Hippocampal formation (tissue), 2 donors: ENCODE data around the gene TASOR2.

Source experiments
- DNase-seq, 2 donors: peaks; one replicate each; lab custom pipeline; 2025; lab: John Stamatoyannopoulos, UW

Gene TASOR2

DNA sequence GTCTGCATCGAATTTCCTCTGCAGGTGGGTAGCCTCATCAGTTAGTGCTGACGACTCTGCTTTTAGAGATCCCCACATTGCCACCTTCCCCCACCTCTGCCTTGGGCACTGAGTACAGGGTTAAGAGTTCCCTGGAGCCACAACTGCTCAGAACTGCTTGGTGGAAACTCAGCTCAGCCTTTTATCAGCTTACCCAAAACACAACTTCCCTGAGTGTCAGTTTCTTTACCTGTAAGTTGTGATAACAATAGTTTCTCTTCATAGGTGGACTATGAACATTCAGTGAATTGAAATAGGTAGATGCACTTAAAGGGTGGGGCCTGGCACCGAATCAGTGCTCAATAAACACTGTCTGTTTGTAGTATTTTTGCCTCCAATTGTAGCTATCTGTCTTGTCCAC, 29.5 kb upstream of the TASOR2 start:
- no peak for DNase-seq

DNA sequence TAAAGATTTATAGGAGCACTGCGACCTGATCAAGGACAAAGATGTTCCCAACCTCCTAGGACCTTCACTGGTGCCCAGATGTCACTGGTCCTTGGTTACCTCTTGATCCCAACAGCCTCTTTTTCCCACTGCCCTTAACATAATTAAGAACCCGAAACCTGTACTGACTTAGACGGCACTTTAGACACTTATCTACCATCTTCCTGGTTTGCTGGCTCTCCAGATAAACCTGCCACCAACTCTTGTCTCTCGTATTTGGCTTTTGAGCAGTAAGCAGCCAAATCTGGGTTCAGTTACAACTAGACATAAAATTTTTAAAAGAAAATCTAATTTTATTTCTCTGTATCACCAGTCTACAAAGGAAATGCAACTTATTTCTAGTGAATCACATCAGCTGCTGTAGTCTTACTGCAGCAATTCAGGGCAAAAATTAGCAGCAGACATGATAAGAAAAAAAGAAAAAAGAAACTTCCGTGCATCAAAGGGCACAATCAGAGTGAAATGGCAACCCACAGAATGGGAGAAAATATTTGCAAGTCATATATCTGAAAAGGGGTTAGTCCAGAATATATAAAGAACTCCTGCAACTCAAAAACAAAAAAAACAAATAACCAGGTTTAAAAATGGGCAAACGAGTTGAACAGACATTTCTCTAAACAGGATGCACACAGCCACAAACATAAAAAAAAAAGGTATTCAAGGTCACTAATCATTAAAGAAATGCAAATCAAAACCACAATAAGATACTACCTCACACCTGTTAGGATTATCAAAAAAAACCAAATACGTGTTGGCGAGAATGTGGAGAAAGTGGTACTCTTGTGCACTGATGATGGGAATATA, 27.7 kb upstream of the TASOR2 start:
- DNase-seq: no peak

DNA sequence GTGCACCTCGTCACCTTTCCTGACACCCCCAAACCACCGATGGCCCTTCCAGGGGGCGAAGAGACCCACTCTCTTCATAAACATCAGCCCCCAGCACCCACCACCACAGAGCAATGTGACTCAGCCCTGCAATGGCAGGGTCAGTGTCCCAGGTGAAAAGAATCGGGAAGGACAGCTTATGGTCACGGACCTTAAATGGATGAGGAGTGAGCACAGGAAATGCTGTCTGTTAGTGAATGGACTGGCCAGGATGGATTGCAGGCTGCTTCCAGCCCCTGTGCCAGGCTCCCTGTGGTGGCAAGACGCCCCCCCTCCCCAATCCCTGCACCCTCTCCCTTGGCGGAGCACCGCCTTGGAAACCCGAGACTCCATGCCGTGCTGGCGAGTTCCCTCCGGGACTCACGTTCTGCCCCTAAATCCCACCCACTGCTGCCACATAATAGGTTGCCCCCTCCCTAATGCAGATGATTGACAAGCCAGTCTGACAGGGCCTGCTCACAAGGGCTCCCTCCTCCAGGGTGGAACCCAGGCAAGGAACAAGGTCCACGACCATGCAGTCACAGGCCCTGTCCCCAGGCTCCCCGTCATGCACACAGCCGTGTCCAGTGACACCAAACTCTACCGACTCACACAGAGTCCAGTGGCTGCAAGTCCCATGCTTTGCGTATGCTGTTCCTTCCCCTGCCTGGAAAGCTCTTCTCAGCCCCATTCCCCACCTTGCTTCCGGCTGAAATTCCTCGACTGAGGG, 25.6 kb upstream of the TASOR2 start:
- DNase-seq: no peak

DNA sequence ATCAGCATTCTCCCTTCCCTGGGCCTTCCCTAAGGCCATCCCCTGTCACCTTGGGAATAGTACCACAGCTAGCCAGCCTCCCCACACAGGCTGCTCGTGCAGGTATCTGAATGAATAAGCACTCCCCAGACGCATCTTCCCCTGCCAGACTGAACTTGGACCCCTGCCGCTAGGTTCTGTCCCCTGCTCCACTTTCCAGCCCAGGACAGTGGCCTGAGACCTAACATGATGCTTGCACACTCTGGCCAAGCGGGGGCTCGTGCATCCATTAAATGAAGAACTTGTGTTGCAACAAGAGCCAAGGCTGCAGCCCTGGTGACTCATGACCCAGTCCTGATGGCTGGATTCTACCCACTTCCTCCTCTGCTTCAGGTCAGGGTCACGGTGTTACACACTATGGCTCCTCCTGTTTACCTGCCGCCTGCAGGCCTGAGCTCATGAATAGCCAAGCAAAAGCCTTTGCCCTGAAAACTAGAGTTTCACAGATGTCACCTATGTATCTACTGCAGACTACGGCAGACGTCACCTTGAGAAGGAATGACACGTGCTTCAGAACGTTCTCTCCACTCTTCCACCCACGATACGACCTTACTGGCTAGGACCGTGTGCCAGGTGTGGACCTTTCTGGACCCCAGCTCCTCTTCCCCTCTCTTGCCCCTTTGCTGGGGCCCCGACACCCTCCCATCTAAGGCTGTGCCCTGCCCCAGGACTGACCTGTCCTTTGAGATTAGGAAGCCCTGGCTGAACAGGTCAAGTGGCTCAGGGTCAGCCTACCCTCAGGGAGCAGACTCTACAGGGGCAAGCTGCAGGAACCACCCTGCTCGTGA, 24.7 kb upstream of the TASOR2 start:
- no peak for DNase-seq

DNA sequence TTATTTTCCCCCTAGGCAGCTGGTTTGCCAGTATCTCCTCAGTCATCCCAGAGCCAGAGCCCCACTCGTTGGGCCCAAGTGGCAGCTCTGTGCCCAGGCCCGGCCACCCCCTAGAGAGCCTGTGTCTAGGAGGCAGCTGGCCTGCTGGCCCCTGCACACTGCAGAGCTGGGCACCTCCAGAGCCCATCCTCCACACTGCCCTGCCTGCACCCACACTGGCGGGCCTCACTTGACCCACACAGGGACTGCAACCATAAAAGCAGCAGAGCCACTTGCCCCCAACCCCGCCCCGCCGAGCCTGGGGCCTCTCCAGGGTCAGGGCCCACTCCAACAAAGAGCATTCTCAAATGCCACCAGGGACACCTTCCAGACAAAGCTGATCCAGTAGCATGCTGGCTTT, 23.6 kb upstream of the TASOR2 start:
- DNase-seq: no peak

DNA sequence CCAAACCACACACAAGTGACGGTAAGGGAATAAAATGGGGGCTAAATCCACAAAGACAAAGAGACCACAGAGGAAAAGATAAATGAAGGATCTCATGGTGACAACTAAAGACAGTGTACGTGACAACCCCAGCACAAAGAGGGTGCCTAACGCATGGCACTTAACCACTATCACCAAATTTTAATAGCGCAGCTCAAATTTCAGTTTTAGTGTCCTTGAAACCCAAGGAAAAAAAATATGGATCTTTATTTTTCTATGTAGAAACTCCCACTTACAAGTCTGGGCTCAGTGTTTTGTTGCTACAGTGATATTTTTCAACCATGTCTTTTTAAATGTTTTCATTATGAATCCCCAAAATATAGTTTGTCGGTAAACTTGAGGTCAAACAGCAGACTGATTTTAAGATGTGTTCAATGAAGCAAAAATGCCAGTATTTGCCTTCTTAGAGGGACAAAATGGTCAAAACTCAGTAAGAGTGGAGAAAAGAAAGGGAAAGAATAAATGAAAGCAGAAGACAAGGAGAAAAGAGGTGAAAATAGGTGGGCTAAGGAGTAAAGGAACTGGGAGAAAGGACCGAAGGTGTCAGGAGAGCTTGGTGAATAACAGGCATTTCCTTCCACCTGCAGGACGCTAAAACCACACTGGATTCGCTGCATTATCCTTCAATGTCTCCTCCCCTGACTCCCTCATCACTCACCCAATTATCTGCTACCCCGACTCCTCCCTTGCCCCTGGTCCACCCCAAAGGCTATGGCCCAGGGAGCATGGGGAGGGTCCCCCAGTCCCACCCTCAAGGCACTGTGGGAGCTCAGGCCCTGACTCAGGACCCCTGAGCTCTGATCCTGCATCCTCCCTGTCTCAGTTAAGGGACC, 21.7 kb upstream of the TASOR2 start:
- DNase-seq: no peak

DNA sequence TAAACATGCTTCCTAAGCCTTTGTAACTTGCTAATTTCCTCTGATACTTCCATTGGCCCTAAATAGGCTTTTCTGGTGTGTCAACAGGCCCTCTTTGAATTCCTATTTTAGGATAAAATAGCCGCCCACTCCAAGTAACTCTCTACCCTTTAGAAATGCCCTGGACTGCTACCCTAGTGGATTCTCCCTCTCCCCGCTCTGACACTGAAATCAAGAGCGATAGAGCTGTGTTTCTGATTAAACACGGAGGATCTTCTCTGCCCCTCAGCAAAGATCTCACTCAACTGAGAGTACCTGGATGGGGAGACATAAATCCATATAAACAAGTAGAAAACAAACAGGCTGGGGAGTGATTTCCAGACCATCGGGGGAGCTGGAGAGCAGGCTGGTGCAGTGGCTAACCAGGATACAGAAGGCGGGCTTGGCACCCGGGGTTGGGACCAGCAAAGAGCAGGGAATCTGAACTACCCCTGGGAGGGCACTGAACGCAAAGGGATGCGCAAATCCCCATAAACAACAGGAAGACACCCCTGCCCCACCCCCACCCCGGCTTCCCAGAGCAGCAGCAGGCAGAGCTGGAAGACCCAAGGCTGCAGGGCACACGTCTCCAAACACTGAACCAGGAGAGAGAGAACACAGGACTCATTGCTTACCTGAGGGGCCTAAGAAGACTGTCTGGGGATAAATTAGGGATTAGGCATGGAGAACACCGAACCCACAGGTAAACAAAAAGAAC, 20.8 kb upstream of the TASOR2 start:
- DNase-seq: no peak

DNA sequence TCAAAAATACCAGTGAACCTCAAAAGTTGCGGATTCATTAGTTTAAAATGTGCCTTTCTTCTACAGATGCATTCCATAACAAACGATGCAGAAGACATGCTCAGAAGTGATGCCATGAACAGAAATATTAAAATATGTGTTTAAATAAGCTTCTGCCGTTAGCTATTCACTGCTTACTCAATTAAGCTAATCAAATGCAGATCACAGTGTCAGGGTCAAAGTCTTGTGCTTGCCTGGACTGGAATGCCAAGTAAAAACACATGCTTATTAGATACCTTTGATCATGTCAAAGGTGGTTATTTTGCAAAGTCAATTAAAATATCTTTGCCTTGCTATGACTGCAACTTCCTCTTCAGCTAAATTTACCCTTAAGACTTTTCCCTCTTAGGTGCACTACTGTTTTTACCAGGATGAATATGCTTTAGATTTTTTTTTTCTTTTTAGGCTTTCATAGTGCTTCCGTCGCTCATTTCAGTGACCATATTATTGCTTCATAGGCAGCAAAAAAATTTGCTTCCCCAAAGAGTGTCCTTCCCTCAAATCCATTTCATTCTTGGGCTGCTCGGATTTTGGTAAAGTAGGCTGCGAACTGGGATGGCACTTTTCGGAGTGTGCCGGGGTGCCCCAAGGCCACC, 19.1 kb upstream of the TASOR2 start:
- DNase-seq: no peak

DNA sequence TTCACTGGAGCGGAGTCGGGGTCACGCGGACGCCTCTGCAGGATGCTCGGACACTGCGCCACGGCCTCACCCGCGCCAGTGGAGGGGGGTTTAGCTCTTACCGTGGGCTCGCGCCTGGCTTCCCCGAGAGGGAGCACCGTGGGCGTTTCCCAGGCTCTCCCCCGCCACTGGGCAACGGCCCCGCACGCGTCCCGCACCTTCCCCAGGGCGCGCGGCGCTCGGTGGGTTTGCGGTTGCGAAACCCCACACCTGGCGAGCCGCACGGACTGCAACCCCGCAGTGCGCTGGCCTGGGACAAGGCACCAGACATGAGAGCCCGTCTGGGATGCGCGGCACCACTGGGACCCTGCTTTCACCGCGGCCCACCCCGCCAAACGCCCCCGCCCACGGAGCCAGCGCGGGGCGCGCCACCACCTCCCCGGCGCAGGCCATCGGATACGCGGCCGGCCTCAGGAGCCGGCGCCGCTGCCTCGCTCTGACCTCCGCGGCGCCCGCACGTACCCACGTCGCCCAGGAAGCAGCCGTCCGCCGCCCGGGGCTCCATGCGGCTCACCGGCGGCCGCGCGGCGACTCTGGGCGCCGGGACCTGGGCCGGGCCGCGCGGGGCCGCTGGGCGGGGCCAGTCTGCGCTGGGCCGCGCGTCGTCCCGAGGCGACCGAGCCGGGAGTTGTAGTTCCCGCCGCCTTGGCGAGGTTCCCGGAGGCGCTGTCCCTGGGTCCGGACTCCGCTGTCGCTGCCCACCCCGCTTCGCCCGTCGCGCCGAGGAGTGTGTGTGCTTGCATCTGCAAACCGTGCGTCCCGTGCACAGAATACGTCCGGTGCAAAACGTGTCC, 18.4 kb upstream of the TASOR2 start, which contains the start of gene ASB13:
TSS of gene ASB13 (minus strand) at position 588 of the 833 bp plus-strand sequence. CDS start at position 544, 44 bp downstream.
- DNase-seq: peak in 1 of 2 donors; percentile 63

DNA sequence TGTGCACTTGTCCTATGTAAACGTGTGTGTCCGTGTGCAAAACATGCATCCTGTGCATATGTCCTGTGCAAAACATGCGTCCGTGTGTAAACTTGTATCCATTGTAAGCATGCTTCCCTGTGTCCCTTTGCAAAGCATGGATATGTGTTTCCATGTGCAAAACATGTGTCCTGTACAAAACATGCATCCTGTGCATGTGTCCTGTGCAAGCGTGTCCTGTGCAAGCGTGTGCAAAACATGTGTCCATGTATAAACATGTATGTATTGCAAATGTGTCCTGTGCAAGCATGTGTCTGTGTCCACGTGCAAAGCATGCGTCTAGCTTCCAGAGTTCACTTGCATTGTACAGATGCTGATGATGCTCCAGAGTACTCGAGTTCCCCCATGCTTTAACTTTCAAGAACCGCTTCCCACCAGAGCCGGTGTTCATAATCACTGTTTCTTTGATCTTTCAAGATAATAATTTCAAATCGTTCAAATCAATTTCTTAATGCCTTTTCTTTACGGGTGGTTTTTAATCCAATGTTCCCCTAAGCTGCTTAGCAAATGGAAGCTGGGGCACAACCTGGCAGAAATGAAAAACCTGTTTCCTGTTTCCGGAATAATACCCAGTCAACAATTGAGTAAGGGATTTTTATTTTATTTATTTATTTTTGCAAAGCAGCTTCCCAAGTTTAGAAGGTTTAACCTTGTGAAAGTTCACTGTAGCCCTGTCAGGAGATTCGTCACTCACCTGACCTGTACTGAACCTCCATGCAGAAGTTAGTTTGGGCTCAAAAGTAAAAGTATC, 17.6 kb upstream of the TASOR2 start:
- DNase-seq: no peak

DNA sequence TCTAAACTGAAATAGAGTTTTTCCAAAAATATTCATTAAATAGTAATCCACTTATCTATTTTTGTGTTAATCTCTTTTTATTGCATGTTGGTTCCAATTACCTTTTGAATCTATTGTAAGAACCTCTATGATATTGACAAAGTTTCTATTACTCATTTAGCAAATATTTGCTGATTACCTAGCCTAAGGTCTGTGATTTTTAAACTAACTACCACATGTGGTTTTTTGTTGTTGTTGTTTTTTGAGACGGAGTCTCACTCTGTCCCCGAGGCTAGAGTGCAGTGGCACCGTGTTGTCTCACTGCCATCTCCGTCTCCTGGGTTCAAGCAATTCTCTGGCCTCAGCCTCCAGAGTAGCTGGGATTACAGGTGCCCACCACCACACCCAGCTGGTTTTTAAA, 16.2 kb upstream of the TASOR2 start:
- DNase-seq: no peak

DNA sequence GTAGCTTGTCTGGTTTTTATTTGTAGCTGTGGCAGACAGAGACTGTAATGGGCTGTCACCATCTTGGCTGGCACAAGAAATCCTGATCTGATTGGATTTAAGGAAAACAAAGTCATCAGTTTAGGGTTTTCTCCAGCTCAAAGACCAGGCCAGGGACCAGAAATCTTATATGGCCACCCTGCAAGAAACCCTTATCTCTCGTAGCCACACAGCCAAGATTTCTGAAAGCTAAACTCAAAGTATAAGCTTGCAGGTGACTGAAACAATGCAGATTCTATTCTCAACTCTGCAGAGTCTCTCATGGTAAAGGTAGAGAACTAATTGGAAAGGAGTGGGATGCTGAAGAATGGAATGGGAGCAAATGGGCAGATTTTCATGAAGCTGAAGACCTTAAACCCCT, 15.0 kb upstream of the TASOR2 start:
- no peak for DNase-seq

DNA sequence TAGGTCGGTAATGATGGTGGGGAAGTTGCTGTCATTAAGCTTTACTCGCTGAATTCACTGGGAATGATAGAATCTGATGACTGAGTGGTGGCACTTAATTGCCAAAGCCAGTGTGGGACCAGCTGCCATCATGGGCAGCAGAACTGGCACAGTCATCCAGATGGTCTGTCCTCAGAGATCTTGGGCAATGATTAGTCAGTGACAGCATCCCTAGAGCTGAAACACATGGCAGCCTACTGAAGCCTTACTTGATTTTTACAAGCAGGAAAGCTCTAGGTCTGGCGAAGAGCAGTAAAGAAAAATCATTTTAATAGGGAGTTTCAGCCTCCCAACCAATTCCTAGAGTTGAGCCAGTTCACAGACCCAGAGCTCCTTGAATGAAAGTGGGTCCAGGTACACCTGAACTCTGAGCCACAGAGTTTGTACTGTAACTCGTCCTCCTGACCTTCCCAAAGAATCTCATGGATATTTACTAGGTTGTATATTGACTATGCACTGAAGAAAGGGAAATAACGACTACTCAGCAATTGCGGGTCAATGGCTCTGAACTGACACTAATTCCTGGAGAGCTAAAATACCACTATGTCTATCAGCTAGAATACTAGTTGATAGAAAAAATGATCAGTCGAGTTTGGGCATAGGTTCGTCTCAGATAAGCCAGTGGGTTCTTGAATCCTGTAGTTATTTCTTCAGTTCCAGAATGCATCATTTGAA, 13.8 kb upstream of the TASOR2 start:
- no peak for DNase-seq

DNA sequence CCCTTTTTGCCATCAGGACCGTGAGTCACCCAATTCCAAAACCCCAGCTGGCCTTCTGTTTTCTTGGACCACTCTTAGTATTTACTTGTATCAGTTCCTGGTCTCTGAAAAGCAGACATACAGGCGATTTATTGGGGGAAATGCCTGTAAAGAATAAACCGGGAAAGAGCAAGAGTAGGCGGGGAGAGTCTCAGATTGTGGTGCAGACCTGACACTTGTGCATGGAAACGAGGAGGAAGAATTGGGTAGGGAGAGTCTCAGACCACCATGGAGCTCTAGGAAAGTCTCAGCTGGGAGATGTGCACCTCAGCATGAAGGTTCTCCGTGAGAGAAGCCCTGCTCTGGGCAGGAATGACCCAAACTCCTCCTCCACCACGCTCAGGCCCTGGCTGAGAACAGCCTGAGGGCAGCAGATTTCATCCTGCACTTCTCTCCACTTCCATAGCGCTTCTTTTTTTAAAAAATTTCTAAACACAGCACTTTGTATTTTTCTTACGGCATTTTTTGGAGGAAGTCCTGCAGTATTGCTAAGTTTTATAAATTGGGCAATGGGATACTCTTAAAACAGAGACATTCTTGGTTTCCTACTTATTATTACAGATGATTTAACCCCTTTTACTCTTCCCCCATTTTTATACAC, 6.1 kb upstream of the TASOR2 start:
- no peak for DNase-seq

DNA sequence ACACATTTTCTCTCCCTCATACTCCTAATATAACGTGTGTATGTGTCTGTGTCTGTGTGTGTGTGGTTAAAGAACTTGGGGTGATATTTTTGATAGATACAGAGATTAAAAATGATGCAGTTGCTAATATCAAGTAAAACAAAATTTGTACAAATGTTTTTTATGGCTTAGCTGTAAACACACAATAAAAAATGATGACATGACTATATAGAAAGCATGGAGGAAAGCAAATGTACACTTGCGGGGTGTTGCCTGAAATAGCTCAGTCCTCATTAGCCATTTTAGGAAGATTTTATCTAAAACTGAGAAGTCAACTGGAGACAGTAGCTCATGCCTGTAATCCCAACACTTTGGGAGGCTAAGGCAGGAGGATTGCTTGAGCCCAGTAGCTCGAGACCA, 5.6 kb upstream of the TASOR2 start:
- no peak for DNase-seq

DNA sequence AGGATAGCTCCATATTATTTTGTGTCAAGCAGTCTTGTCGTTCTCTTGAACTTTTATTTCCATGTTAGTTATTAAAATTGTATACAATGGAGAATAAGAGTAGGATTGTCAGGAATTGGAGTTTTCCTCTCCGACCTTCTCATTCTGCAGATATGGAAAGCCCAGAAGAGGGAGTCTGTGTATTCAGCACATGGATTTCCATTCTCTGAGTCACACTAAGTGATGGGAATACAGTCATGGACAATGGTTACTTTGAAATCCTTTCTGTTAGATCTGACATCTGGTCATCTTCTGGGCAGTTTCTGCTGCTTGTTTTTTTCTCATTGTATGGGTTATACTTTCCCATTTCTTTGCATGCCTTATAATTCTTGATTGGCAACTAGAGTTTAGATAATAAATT, 5.0 kb upstream of the TASOR2 start:
- DNase-seq: peak in 1 of 2 donors; percentile 30

DNA sequence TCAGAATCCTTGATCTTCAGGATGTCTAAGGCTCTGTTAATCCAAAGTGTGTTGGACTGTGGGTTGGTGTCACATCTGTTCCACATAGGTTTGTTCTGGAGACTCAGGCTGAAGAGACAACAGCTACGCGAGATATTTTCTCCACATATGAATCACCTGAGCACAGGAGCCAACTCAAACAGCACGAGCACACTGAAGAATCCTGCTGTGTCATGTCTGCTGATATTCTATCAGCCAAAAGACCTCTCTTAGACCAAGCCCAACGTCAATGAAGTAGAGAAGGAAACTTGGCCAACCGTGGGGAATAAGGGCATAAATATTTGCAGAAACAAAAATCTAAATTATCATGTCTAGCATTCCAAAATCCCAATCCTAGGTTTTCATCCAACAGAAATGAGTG, 2.7 kb upstream of the TASOR2 start:
- DNase-seq: no peak
